ENCODE measurements around the gene S100A5.

S100A5 gene

DNA sequence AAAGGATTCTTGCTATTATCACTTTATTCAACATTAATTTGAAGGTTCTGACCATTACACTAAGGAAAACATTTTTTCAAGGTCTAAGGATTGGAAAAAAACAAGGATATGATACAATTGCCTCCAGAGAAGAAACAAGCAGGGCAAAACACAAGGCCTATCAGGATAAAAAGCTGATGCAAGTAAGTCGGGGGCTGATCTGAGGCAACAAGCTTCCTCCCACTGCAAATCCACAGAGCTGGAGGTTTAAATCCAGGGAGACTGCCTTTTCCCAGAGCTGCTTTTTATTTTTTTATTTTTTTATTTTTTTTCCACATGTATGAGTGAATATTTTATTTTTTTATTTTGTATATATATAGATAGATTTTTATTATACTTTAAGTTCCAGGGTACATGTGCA is 44.3 kb upstream of the S100A5 start:
- Histone ChIP-seq H3K9me3 (ENCODE audit: control insufficient read depth, insufficient read depth, low read depth, low read length) (no peaks in the 10 kb centered on the region), H3K4me3 (ENCODE audit: low read depth, low read length) (no peak overlapping the region), H3K27ac (ENCODE audit: extremely low read depth, low read depth, low read length) (no peak overlapping the region), H3K4me1 (ENCODE audit: control insufficient read depth, insufficient read depth, low read length) (no peaks in the 10 kb centered on the region), H3K36me3 (ENCODE audit: control insufficient read depth in 2 of 2, insufficient read depth in 1 of 2, low read length in 2 of 2) (no peaks in the 10 kb centered on the region)
- TF ChIP-seq MZF1 (tag by site-specific recombination; IDR thresholded peaks at IDR 0.05; ENCODE audit: borderline replicate concordance): no peak
- TF ChIP-seq SETDB1 (IDR thresholded peaks at IDR 0.05; ENCODE audit: insufficient read length, low read length): no peak
- TF ChIP-seq, protein P1, sequence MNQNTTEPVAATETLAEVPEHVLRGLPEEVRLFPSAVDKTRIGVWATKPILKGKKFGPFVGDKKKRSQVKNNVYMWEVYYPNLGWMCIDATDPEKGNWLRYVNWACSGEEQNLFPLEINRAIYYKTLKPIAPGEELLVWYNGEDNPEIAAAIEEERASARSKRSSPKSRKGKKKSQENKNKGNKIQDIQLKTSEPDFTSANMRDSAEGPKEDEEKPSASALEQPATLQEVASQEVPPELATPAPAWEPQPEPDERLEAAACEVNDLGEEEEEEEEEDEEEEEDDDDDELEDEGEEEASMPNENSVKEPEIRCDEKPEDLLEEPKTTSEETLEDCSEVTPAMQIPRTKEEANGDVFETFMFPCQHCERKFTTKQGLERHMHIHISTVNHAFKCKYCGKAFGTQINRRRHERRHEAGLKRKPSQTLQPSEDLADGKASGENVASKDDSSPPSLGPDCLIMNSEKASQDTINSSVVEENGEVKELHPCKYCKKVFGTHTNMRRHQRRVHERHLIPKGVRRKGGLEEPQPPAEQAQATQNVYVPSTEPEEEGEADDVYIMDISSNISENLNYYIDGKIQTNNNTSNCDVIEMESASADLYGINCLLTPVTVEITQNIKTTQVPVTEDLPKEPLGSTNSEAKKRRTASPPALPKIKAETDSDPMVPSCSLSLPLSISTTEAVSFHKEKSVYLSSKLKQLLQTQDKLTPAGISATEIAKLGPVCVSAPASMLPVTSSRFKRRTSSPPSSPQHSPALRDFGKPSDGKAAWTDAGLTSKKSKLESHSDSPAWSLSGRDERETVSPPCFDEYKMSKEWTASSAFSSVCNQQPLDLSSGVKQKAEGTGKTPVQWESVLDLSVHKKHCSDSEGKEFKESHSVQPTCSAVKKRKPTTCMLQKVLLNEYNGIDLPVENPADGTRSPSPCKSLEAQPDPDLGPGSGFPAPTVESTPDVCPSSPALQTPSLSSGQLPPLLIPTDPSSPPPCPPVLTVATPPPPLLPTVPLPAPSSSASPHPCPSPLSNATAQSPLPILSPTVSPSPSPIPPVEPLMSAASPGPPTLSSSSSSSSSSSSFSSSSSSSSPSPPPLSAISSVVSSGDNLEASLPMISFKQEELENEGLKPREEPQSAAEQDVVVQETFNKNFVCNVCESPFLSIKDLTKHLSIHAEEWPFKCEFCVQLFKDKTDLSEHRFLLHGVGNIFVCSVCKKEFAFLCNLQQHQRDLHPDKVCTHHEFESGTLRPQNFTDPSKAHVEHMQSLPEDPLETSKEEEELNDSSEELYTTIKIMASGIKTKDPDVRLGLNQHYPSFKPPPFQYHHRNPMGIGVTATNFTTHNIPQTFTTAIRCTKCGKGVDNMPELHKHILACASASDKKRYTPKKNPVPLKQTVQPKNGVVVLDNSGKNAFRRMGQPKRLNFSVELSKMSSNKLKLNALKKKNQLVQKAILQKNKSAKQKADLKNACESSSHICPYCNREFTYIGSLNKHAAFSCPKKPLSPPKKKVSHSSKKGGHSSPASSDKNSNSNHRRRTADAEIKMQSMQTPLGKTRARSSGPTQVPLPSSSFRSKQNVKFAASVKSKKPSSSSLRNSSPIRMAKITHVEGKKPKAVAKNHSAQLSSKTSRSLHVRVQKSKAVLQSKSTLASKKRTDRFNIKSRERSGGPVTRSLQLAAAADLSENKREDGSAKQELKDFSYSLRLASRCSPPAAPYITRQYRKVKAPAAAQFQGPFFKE (tag by site-specific recombination; IDR thresholded peaks at IDR 0.05; ENCODE audit: borderline replicate concordance): no peak
- no peak for TF ChIP-seq ZFP37 (tag by site-specific recombination; IDR thresholded peaks at IDR 0.05)
- TF ChIP-seq, protein P2, sequence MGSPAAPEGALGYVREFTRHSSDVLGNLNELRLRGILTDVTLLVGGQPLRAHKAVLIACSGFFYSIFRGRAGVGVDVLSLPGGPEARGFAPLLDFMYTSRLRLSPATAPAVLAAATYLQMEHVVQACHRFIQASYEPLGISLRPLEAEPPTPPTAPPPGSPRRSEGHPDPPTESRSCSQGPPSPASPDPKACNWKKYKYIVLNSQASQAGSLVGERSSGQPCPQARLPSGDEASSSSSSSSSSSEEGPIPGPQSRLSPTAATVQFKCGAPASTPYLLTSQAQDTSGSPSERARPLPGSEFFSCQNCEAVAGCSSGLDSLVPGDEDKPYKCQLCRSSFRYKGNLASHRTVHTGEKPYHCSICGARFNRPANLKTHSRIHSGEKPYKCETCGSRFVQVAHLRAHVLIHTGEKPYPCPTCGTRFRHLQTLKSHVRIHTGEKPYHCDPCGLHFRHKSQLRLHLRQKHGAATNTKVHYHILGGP (tag by site-specific recombination; IDR thresholded peaks at IDR 0.05): no peak
- TF ChIP-seq ZNF202 (tag by site-specific recombination; IDR thresholded peaks at IDR 0.05; ENCODE audit: borderline replicate concordance): no peak
- TF ChIP-seq ZNF266 (tag by site-specific recombination; IDR thresholded peaks at IDR 0.05; ENCODE audit: low read depth): no peak
- TF ChIP-seq, protein P3, sequence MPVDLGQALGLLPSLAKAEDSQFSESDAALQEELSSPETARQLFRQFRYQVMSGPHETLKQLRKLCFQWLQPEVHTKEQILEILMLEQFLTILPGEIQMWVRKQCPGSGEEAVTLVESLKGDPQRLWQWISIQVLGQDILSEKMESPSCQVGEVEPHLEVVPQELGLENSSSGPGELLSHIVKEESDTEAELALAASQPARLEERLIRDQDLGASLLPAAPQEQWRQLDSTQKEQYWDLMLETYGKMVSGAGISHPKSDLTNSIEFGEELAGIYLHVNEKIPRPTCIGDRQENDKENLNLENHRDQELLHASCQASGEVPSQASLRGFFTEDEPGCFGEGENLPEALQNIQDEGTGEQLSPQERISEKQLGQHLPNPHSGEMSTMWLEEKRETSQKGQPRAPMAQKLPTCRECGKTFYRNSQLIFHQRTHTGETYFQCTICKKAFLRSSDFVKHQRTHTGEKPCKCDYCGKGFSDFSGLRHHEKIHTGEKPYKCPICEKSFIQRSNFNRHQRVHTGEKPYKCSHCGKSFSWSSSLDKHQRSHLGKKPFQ (tag by site-specific recombination; IDR thresholded peaks at IDR 0.05): no peak
- TF ChIP-seq ZSCAN16 (tag by site-specific recombination; IDR thresholded peaks at IDR 0.05): no peak
- no peak for TF ChIP-seq KLF8 (tag by site-specific recombination; IDR thresholded peaks at IDR 0.05)
- 0 out of 2 replicates have a peak, but pooled peaks have one; percentile 32 for TF ChIP-seq ZFHX2 (tag by site-specific recombination; conservative IDR thresholded peaks at IDR 0.05)
- TF ChIP-seq EGR2 (tag by site-specific recombination; IDR thresholded peaks at IDR 0.05; ENCODE audit: low read depth): peak; percentile 39; the same call in 1 of the 2 replicates
- ChIA-PET CTCF (interaction anchor here (1.4 to 1.5 kb wide), 2 partner anchors 13 to 42 kb away, joined by 4 to 7 read pairs; partner anchors contain the start of gene S100A13), POLR2A (no interaction called here)

DNA sequence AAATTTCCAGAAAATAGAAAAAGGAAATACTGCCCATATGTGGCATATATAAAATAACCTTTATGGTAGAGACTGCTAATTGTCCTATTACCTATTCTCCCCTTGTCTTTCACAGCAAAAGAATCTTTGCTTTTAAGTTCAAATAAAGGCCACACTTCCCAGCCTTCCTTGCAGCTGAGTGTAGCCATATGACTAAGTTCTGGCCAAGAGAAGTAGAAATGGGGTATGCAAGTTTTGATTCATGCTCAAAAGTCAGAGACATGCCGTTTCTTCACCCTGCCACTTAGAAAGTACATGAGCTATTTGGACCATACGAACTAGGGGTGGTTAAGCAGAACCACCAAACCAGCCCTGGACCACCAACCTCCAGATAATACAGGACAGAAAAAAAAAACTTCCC is 43.2 kb upstream of the S100A5 start:
- Histone ChIP-seq H3K9me3 (ENCODE audit: control insufficient read depth, insufficient read depth, low read depth, low read length) (no peaks in the 10 kb centered on the region), H3K36me3 (ENCODE audit: control insufficient read depth in 2 of 2, insufficient read depth in 1 of 2, low read length in 2 of 2) (no peaks in the 10 kb centered on the region), H3K4me1 (ENCODE audit: control insufficient read depth, insufficient read depth, low read length) (no peaks in the 10 kb centered on the region), H3K27ac (ENCODE audit: extremely low read depth, low read depth, low read length) (no peak overlapping the region), H3K4me3 (ENCODE audit: low read depth, low read length) (no peak overlapping the region)
- POLR2A ChIA-PET: no interaction called here
- CTCF ChIA-PET: interaction anchor here (0.7 to 1.4 kb wide), 2 partner anchors 43 to 73 kb away, joined by 3 to 4 read pairs; partner anchors contain the start of gene S100A13
- TF ChIP-seq ZNF558 (tag by site-specific recombination; IDR thresholded peaks at IDR 0.05) (no peak), ZNF114 (tag by site-specific recombination; IDR thresholded peaks at IDR 0.05) (no peak), ZNF324 (tag by site-specific recombination; IDR thresholded peaks at IDR 0.05) (no peak), KLF9 (tag by site-specific recombination; IDR thresholded peaks at IDR 0.05; ENCODE audit: low read depth) (no peak)
- TF ChIP-seq, protein P4, sequence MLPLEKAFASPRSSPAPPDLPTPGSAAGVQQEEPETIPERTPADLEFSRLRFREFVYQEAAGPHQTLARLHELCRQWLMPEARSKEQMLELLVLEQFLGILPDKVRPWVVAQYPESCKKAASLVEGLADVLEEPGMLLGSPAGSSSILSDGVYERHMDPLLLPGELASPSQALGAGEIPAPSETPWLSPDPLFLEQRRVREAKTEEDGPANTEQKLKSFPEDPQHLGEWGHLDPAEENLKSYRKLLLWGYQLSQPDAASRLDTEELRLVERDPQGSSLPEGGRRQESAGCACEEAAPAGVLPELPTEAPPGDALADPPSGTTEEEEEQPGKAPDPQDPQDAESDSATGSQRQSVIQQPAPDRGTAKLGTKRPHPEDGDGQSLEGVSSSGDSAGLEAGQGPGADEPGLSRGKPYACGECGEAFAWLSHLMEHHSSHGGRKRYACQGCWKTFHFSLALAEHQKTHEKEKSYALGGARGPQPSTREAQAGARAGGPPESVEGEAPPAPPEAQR (tag by site-specific recombination; IDR thresholded peaks at IDR 0.05): no peak
- TF ChIP-seq, protein P5, sequence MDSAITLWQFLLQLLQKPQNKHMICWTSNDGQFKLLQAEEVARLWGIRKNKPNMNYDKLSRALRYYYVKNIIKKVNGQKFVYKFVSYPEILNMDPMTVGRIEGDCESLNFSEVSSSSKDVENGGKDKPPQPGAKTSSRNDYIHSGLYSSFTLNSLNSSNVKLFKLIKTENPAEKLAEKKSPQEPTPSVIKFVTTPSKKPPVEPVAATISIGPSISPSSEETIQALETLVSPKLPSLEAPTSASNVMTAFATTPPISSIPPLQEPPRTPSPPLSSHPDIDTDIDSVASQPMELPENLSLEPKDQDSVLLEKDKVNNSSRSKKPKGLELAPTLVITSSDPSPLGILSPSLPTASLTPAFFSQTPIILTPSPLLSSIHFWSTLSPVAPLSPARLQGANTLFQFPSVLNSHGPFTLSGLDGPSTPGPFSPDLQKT (IDR thresholded peaks at IDR 0.05; ENCODE audit: borderline replicate concordance, low read depth, low read length): no peak
- TF ChIP-seq, protein P6, sequence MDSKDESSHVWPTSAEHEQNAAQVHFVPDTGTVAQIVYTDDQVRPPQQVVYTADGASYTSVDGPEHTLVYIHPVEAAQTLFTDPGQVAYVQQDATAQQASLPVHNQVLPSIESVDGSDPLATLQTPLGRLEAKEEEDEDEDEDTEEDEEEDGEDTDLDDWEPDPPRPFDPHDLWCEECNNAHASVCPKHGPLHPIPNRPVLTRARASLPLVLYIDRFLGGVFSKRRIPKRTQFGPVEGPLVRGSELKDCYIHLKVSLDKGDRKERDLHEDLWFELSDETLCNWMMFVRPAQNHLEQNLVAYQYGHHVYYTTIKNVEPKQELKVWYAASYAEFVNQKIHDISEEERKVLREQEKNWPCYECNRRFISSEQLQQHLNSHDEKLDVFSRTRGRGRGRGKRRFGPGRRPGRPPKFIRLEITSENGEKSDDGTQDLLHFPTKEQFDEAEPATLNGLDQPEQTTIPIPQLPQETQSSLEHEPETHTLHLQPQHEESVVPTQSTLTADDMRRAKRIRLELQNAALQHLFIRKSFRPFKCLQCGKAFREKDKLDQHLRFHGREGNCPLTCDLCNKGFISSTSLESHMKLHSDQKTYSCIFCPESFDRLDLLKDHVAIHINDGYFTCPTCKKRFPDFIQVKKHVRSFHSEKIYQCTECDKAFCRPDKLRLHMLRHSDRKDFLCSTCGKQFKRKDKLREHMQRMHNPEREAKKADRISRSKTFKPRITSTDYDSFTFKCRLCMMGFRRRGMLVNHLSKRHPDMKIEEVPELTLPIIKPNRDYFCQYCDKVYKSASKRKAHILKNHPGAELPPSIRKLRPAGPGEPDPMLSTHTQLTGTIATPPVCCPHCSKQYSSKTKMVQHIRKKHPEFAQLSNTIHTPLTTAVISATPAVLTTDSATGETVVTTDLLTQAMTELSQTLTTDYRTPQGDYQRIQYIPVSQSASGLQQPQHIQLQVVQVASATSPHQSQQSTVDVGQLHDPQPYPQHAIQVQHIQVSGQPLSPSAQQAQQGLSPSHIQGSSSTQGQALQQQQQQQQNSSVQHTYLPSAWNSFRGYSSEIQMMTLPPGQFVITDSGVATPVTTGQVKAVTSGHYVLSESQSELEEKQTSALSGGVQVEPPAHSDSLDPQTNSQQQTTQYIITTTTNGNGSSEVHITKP (tag by site-specific recombination; IDR thresholded peaks at IDR 0.05): no peak
